BE2C (cell line): ENCODE measurements around the gene RPS27A.
"Not testable (repeated sequence)": the region's sequence is repeated elsewhere in the genome, so short reads cannot be mapped to it uniquely, and the experiment has no call there.

ENCODE experiments used
- DNase-seq: peaks from one replicate; pipeline ENCODE4 v3.0.0-alpha.2; 2020
- H3K27me3 ChIP-seq: fragments of 250-450 bp; sonication (Bioruptor Pico); 2 replicates; pipeline ENCODE4 v1.5.1; 2020; ENCODE audit warnings: mild to moderate bottlenecking
- H3K36me3 ChIP-seq: fragments of 250-450 bp; sonication (Bioruptor Pico); 2 replicates; pipeline ENCODE4 v1.5.1; 2020; ENCODE audit warnings: mild to moderate bottlenecking
- H3K4me1 ChIP-seq: fragments of 250-450 bp; sonication (Bioruptor Pico); 2 replicates; pipeline ENCODE4 v1.5.1; 2020
- H3K4me3 ChIP-seq: 2 replicates; pipeline ENCODE4 v1.5.1; 2011; ENCODE audit warnings: low read depth, low read length
- H3K9me3 ChIP-seq: fragments of 250-450 bp; sonication (Bioruptor Pico); 2 replicates; pipeline ENCODE4 v1.5.1; 2020
- TF ChIP-seq, protein P1 (sequence below): IDR thresholded peaks from 2 replicates; pipeline ENCODE4 v1.5.1; 2012; ENCODE audit warnings: mild to moderate bottlenecking, low read depth, low read length

The RPS27A gene

GRCh38 chr2:55236992-55237543 is 4.6 kb downstream of the RPS27A start:
- no peak overlapping the region for H3K4me3 ChIP-seq
- no peaks in the 10 kb centered on the region for H3K27me3 ChIP-seq
- H3K36me3 ChIP-seq = peaks cover 32% of the 10 kb centered on the region
- no peak for DNase-seq
- no peaks in the 10 kb centered on the region for H3K9me3 ChIP-seq
- TF ChIP-seq, protein P1, sequence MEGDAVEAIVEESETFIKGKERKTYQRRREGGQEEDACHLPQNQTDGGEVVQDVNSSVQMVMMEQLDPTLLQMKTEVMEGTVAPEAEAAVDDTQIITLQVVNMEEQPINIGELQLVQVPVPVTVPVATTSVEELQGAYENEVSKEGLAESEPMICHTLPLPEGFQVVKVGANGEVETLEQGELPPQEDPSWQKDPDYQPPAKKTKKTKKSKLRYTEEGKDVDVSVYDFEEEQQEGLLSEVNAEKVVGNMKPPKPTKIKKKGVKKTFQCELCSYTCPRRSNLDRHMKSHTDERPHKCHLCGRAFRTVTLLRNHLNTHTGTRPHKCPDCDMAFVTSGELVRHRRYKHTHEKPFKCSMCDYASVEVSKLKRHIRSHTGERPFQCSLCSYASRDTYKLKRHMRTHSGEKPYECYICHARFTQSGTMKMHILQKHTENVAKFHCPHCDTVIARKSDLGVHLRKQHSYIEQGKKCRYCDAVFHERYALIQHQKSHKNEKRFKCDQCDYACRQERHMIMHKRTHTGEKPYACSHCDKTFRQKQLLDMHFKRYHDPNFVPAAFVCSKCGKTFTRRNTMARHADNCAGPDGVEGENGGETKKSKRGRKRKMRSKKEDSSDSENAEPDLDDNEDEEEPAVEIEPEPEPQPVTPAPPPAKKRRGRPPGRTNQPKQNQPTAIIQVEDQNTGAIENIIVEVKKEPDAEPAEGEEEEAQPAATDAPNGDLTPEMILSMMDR = no peak
- no peaks in the 10 kb centered on the region for H3K4me1 ChIP-seq

DNA sequence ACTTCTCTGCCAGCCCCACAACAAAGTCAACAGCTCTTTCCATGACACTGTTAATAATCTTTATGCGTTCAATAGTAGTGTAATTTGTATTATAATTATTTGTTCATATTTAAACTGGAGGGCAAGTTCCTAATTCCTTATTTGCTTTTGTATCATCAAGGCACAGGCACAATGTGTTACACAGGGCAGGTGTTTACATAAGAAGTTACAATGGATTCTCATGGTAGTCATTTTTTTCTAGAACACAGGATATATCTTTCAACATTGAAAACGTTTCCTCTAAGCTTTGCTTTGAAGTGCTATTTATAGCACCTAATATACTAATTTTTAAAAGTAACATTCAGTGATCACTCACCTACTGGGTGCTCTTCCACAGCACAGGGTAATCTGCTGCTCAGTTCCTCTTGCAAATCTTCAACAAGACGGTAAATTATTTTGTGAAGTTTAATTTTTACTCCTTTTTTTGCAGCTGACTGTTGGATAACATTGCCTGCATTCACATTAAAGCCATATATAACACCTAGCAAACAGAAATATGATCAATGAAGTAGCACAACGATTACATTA is 7.3 kb downstream of the RPS27A start:
- Histone ChIP-seq H3K9me3 (no peaks in the 10 kb centered on the region), H3K4me3 (no peak overlapping the region), H3K36me3 (peaks cover 15% of the 10 kb centered on the region), H3K27me3 (no peaks in the 10 kb centered on the region), H3K4me1 (no peaks in the 10 kb centered on the region)
- TF ChIP-seq, protein P1 = no peak
- DNase-seq = no peak

DNA sequence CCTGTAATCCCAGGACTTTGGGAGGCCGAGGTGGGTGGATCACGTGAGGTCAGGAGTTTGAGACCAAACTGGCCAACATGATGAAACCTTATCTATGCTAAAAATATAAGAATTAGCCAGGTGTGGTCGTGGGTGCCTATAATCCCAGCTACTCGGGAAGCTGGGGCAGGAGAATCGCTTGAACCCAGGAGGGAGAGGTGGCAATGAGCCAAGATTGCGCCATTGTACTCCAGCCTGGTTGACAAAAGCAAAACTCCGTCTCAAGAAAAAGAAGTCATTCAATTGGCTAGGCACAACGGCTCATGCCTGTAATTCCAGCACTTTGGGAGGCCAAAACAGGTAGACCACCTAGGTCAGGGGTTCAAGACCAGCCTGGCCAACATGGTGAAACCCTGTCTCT is 9.1 kb downstream of the RPS27A start:
- DNase-seq, H3K36me3 ChIP-seq, H3K27me3 ChIP-seq, H3K4me1 ChIP-seq, H3K4me3 ChIP-seq, H3K9me3 ChIP-seq: not testable (repeated sequence)

- TF ChIP-seq, protein P1 = no peak
- H3K36me3 ChIP-seq = no peaks in the 10 kb centered on the region; the same call in 1 of the 2 replicates
These were observed 10.1 kb downstream of the RPS27A start for GRCh38 chr2:55242617-55243016.

GRCh38 chr2:55245411-55245810 is 12.9 kb downstream of the RPS27A start:
- no peak for DNase-seq
- H3K36me3 ChIP-seq = no peaks in the 10 kb centered on the region; the same call in 1 of the 2 replicates
- no peaks in the 10 kb centered on the region for H3K9me3 ChIP-seq
- TF ChIP-seq, protein P1 = no peak
- no peak overlapping the region for H3K4me3 ChIP-seq
- H3K27me3 ChIP-seq = no peaks in the 10 kb centered on the region
- no peaks in the 10 kb centered on the region for H3K4me1 ChIP-seq

More at GRCh38 chr2:55242617-55243016, 10.1 kb downstream of the RPS27A start:
- Histone ChIP-seq H3K9me3 (no peaks in the 10 kb centered on the region), H3K4me1 (no peaks in the 10 kb centered on the region), H3K4me3 (no peak overlapping the region), H3K27me3 (no peaks in the 10 kb centered on the region)
- DNase-seq = no peak

GRCh38 chr2:55247025-55247424 is 14.5 kb downstream of the RPS27A start:
- TF ChIP-seq, protein P1 = no peak
- Histone ChIP-seq H3K4me1 (no peaks in the 10 kb centered on the region), H3K36me3 (no peaks in the 10 kb centered on the region; the same call in 1 of the 2 replicates), H3K9me3 (no peaks in the 10 kb centered on the region), H3K27me3 (no peaks in the 10 kb centered on the region), H3K4me3 (no peak overlapping the region)
- no peak for DNase-seq
